ENCODE measurements around the gene TTC28. TPM values are rescaled to one million over a fixed set of nuclear protein-coding genes. Genes with fewer than 3 reads are reported as not detected.
"Not testable (repeated sequence)": the region's sequence is repeated elsewhere in the genome, so short reads cannot be mapped to it uniquely, and the experiment has no call there.

Gene TTC28
- total RNA-seq, 1 donor from 2014 or later: 70.8 TPM

GRCh38 chr22:28096161-28096560 lies 583.5 kb downstream of the TTC28 start:
- no peak overlapping the region for H3K27ac Mint-ChIP-seq (ENCODE audit: unreplicated experiment)

GRCh38 chr22:28095316-28096095 lies 584.1 kb downstream of the TTC28 start:
- no peak overlapping the region for H3K27ac Mint-ChIP-seq (ENCODE audit: unreplicated experiment)
- H3K4me3 Mint-ChIP-seq (ENCODE audit: unreplicated experiment): no peak overlapping the region
- H3K4me1 Mint-ChIP-seq (ENCODE audit: unreplicated experiment): no peaks in the 10 kb centered on the region
- H3K36me3 Mint-ChIP-seq (ENCODE audit: low read depth, unreplicated experiment): peaks cover 30% of the 10 kb centered on the region
- H3K9me3 Mint-ChIP-seq (ENCODE audit: unreplicated experiment): no peaks in the 10 kb centered on the region
- TF ChIP-seq CTCF (IDR thresholded peaks at IDR 0.05; ENCODE audit: unreplicated experiment): no peak
- DNase-seq (ENCODE audit: low spot score): no peak
- H3K27me3 Mint-ChIP-seq (ENCODE audit: unreplicated experiment): no peaks in the 10 kb centered on the region

More at GRCh38 chr22:28096161-28096560, 583.5 kb downstream of the TTC28 start:
- H3K4me1 Mint-ChIP-seq (ENCODE audit: unreplicated experiment): no peaks in the 10 kb centered on the region
- TF ChIP-seq CTCF (IDR thresholded peaks at IDR 0.05; ENCODE audit: unreplicated experiment): no peak
- H3K27me3 Mint-ChIP-seq (ENCODE audit: unreplicated experiment): no peaks in the 10 kb centered on the region
- no peaks in the 10 kb centered on the region for H3K9me3 Mint-ChIP-seq (ENCODE audit: unreplicated experiment)
- no peak for DNase-seq (ENCODE audit: low spot score)
- peaks cover 30% of the 10 kb centered on the region for H3K36me3 Mint-ChIP-seq (ENCODE audit: low read depth, unreplicated experiment)
- H3K4me3 Mint-ChIP-seq (ENCODE audit: unreplicated experiment): no peak overlapping the region

- no peak for DNase-seq (ENCODE audit: low spot score)
- peaks cover 27% of the 10 kb centered on the region for H3K36me3 Mint-ChIP-seq (ENCODE audit: low read depth, unreplicated experiment)
- H3K9me3 Mint-ChIP-seq (ENCODE audit: unreplicated experiment): no peaks in the 10 kb centered on the region
- H3K27ac Mint-ChIP-seq (ENCODE audit: unreplicated experiment): no peak overlapping the region
- no peaks in the 10 kb centered on the region for H3K4me1 Mint-ChIP-seq (ENCODE audit: unreplicated experiment)
- TF ChIP-seq CTCF (IDR thresholded peaks at IDR 0.05; ENCODE audit: unreplicated experiment): no peak
- H3K4me3 Mint-ChIP-seq (ENCODE audit: unreplicated experiment): no peak overlapping the region
- no peaks in the 10 kb centered on the region for H3K27me3 Mint-ChIP-seq (ENCODE audit: unreplicated experiment)
Measured at GRCh38 chr22:28094771-28095170, 584.9 kb downstream of the TTC28 start.

- Mint-ChIP-seq H3K4me1 (ENCODE audit: unreplicated experiment) (no peaks in the 10 kb centered on the region), H3K27me3 (ENCODE audit: unreplicated experiment) (no peaks in the 10 kb centered on the region), H3K27ac (ENCODE audit: unreplicated experiment) (no peak overlapping the region), H3K36me3 (ENCODE audit: low read depth, unreplicated experiment) (peaks cover 25% of the 10 kb centered on the region), H3K4me3 (ENCODE audit: unreplicated experiment) (no peak overlapping the region), H3K9me3 (ENCODE audit: unreplicated experiment) (no peaks in the 10 kb centered on the region)
- no peak for DNase-seq (ENCODE audit: low spot score)
- no peak for TF ChIP-seq CTCF (IDR thresholded peaks at IDR 0.05; ENCODE audit: unreplicated experiment)
Measured at GRCh38 chr22:28093711-28094110, 585.9 kb downstream of the TTC28 start.

GRCh38 chr22:28091486-28091885 lies 588.2 kb downstream of the TTC28 start:
- no peak for TF ChIP-seq CTCF (IDR thresholded peaks at IDR 0.05; ENCODE audit: unreplicated experiment)
- Mint-ChIP-seq H3K27ac (ENCODE audit: unreplicated experiment) (no peak overlapping the region), H3K36me3 (ENCODE audit: low read depth, unreplicated experiment) (peaks cover 20% of the 10 kb centered on the region), H3K4me1 (ENCODE audit: unreplicated experiment) (no peaks in the 10 kb centered on the region), H3K4me3 (ENCODE audit: unreplicated experiment) (no peak overlapping the region), H3K9me3 (ENCODE audit: unreplicated experiment) (no peaks in the 10 kb centered on the region), H3K27me3 (ENCODE audit: unreplicated experiment) (peaks cover 5% of the 10 kb centered on the region)
- DNase-seq (ENCODE audit: low spot score): no peak

GRCh38 chr22:28089541-28089940 lies 590.1 kb downstream of the TTC28 start:
- not testable (repeated sequence) for H3K27me3 Mint-ChIP-seq (ENCODE audit: unreplicated experiment); H3K4me1 Mint-ChIP-seq (ENCODE audit: unreplicated experiment); H3K4me3 Mint-ChIP-seq (ENCODE audit: unreplicated experiment); H3K9me3 Mint-ChIP-seq (ENCODE audit: unreplicated experiment); DNase-seq (ENCODE audit: low spot score); H3K27ac Mint-ChIP-seq (ENCODE audit: unreplicated experiment)
- H3K36me3 Mint-ChIP-seq (ENCODE audit: low read depth, unreplicated experiment): peaks cover 31% of the 10 kb centered on the region

Data from endothelial cell (in vitro differentiated cells).